Fibroblast of pulmonary artery (primary cell): ENCODE measurements around the gene CACNA1S.

Experiments
- DNase-seq: peaks from one replicate; pipeline ENCODE4 v3.0.0-alpha.2; 2010; ENCODE audit warnings: low read depth
- H3K4me3 ChIP-seq: replicated peaks from 2 replicates; pipeline ENCODE4 v1.5.1; 2011; ENCODE audit warnings: low read depth, mild to moderate bottlenecking, control low read depth, low read length, moderate library complexity
- TF ChIP-seq, protein P1 (sequence below): IDR thresholded peaks from 2 replicates; pipeline ENCODE4 v1.5.1; 2011; ENCODE audit warnings: mild to moderate bottlenecking, control low read depth, low read length, inconsistent platforms; ENCODE audit errors: missing control alignments

Gene CACNA1S

GRCh38 chr1:201111672-201112071, 554 bp downstream of the CACNA1S start:
- TF ChIP-seq, protein P1, sequence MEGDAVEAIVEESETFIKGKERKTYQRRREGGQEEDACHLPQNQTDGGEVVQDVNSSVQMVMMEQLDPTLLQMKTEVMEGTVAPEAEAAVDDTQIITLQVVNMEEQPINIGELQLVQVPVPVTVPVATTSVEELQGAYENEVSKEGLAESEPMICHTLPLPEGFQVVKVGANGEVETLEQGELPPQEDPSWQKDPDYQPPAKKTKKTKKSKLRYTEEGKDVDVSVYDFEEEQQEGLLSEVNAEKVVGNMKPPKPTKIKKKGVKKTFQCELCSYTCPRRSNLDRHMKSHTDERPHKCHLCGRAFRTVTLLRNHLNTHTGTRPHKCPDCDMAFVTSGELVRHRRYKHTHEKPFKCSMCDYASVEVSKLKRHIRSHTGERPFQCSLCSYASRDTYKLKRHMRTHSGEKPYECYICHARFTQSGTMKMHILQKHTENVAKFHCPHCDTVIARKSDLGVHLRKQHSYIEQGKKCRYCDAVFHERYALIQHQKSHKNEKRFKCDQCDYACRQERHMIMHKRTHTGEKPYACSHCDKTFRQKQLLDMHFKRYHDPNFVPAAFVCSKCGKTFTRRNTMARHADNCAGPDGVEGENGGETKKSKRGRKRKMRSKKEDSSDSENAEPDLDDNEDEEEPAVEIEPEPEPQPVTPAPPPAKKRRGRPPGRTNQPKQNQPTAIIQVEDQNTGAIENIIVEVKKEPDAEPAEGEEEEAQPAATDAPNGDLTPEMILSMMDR: no peak

GRCh38 chr1:201111156-201111555, 1.1 kb downstream of the CACNA1S start:
- H3K4me3 ChIP-seq: no peak overlapping the region
- TF ChIP-seq, protein P1: no peak
- DNase-seq: no peak

More at GRCh38 chr1:201111672-201112071, 554 bp downstream of the CACNA1S start:
- H3K4me3 ChIP-seq: no peak overlapping the region
- DNase-seq: no peak

GRCh38 chr1:201110616-201111015, 1.6 kb downstream of the CACNA1S start:
- no peak overlapping the region for H3K4me3 ChIP-seq
- TF ChIP-seq, protein P1: no peak
- no peak for DNase-seq

- DNase-seq: no peak
- TF ChIP-seq, protein P1: no peak
- no peak overlapping the region for H3K4me3 ChIP-seq
These were observed 2.1 kb downstream of the CACNA1S start for GRCh38 chr1:201110138-201110537.

DNA sequence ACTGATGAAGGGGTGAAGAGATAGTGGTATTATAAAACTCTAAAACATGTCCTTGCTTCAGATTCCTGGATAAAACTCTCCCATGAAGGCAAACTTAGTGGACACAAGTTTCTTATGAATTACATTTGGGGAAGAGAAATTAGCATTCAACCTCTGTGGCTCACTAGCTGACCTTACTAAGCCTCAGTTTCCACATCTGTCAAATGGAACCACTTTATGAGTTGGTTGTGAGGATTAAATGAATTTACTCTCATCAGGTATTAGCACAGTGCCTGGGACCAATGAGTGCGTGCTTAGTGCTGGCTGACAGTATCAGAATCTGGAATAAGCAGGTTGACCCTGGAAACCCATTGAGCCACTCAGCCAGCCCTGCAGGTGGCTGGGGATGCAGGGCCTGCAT, 2.6 kb downstream of the CACNA1S start:
- no peak for DNase-seq
- TF ChIP-seq, protein P1: no peak
- no peak overlapping the region for H3K4me3 ChIP-seq

GRCh38 chr1:201108614-201109013, 3.6 kb downstream of the CACNA1S start:
- TF ChIP-seq, protein P1: no peak
- no peak overlapping the region for H3K4me3 ChIP-seq
- DNase-seq: no peak

- no peak overlapping the region for H3K4me3 ChIP-seq
- DNase-seq: no peak
- TF ChIP-seq, protein P1: no peak
These were observed 6.5 kb downstream of the CACNA1S start for GRCh38 chr1:201105688-201106087.
